K562 (cell line): ENCODE measurements around the gene PITPNM1. TPM values are rescaled to one million over a fixed set of nuclear protein-coding genes. Genes with fewer than 3 reads are reported as not detected.
"Not testable (repeated sequence)": the region's sequence is repeated elsewhere in the genome, so short reads cannot be mapped to it uniquely, and the experiment has no call there.

Experiments
- ATAC-seq: fragments of 200-7000 bp; cut with Tn5 transposase; 3 replicates; pipeline ENCODE4 v1.9.1; 2020; ENCODE audit warnings: moderate library complexity
- BruUV-seq: library from RNA; stranded (reverse); fragments of 400-500 nt; replicated peaks from 2 replicates; lab custom pipeline; 2021; lab: Mats Ljungman, UMichigan
- CTCF ChIA-PET: fragments of 300-600 bp; formaldehyde crosslinking; extraction: SDS; loops from one replicate; lab custom pipeline; 2021; ENCODE audit warnings: low intra/inter-chr PET ratio; lab: Yijun Ruan, JAX
- POLR2A ChIA-PET: fragments of 300-600, 350-650 bp; sonication (Branson Sonifier 250); formaldehyde crosslinking; extraction: SDS; loops from one replicate; lab custom pipeline; 2021; ENCODE audit warnings: antibody characterized with exemption, inconsistent platforms; lab: Yijun Ruan, JAX
- DNase-seq, 4 experiments: peaks; one replicate each; pipeline versions ENCODE4 v3.0.0 to v3.0.0-alpha.2; 2011 to 2018; ENCODE audit warnings: low spot score in 3 of 4, mixed read lengths in 3 of 4; ENCODE audit errors: extremely low read depth in 1 of 4
- FAIRE-seq: peaks from 2 replicates; lab custom pipeline; 2011; peaks lifted over from hg19 to GRCh38; lab: Jason Lieb, UNC
- H2AFZ ChIP-seq: 2 replicates; pipeline ENCODE4 v1.6.0; 2011; ENCODE audit warnings: low read depth, low read length, control low read depth, inconsistent platforms
- H3K27ac ChIP-seq: fragments of 200-600 bp; 3 replicates; pipeline ENCODE4 v1.8.0; 2011; ENCODE audit warnings: low read depth, mild to moderate bottlenecking, control low read depth, inconsistent platforms, low read length, moderate library complexity, mixed read lengths; ENCODE audit errors: extremely low read depth
- H3K27me3 ChIP-seq, 2 experiments: fragments of 300-600 bp in 1 of 2; 2 replicates in 1 of 2; 3 replicates in 1 of 2; pipeline versions ENCODE4 v1.6.0 to v1.8.0; 2011; ENCODE audit warnings: inconsistent platforms in 2 of 2, low read length in 2 of 2, mild to moderate bottlenecking in 1 of 2, mixed read lengths in 1 of 2, moderate library complexity in 1 of 2; ENCODE audit not compliant: control insufficient read depth in 2 of 2, insufficient read depth in 2 of 2
- H3K36me3 ChIP-seq: fragments of 300-600 bp; 3 replicates; pipeline ENCODE4 v1.8.0; 2011; ENCODE audit warnings: mild to moderate bottlenecking, low read length, inconsistent platforms; ENCODE audit not compliant: control insufficient read depth, insufficient read depth
- H3K4me1 ChIP-seq, 2 experiments: fragments of 200-600 bp in 1 of 2; replicated peaks in 1 of 2; 2 replicates in 1 of 2; 3 replicates in 1 of 2; pipeline versions ENCODE4 v1.5.1 to v1.8.0; 2011; ENCODE audit warnings: inconsistent platforms in 2 of 2, low read length in 2 of 2, mild to moderate bottlenecking in 1 of 2, mixed read lengths in 1 of 2, moderate library complexity in 1 of 2; ENCODE audit not compliant: control insufficient read depth in 2 of 2, insufficient read depth in 2 of 2
- H3K4me2 ChIP-seq: 2 replicates; pipeline ENCODE4 v1.6.1; 2011; ENCODE audit warnings: low read length, control low read depth, inconsistent platforms, mixed read lengths; ENCODE audit not compliant: insufficient read depth
- H3K4me3 ChIP-seq: fragments of 200-600 bp; sonication (generic), shearing (Covaris generic); 2 replicates; pipeline ENCODE4 v1.5.1; 2016; ENCODE audit warnings: control low read depth, inconsistent platforms
- H3K79me2 ChIP-seq: fragments of 200-600 bp; 3 replicates; pipeline ENCODE4 v1.8.0; 2011; ENCODE audit warnings: low read length, inconsistent platforms; ENCODE audit not compliant: control insufficient read depth, insufficient read depth
- H3K9ac ChIP-seq, 2 experiments: 2 replicates each; pipeline versions ENCODE4 v1.6.0 to v1.6.1; 2011; ENCODE audit warnings: low read depth in 2 of 2, low read length in 2 of 2, control low read depth in 1 of 2, inconsistent platforms in 1 of 2, mild to moderate bottlenecking in 1 of 2, mixed read lengths in 1 of 2; ENCODE audit not compliant: insufficient read depth in 1 of 2
- H3K9me1 ChIP-seq: one replicate; pipeline ENCODE4 v1.6.0; 2011; ENCODE audit warnings: inconsistent platforms, mild to moderate bottlenecking, low read length, moderate library complexity; ENCODE audit not compliant: control insufficient read depth, insufficient read depth
- H3K9me3 ChIP-seq: replicated peaks from 2 replicates; pipeline ENCODE4 v1.5.1; 2011; ENCODE audit warnings: low read depth, low read length, inconsistent platforms; ENCODE audit not compliant: control insufficient read depth, insufficient read depth
- H4K20me1 ChIP-seq: replicated peaks from 2 replicates; pipeline ENCODE4 v1.6.1; 2011; ENCODE audit warnings: low read length, inconsistent platforms, mixed read lengths; ENCODE audit not compliant: control insufficient read depth, insufficient read depth
- CC2D1A ChIP-seq: fragments of 450-650 bp; IDR thresholded peaks from 2 replicates; pipeline ENCODE4 v1.6.1; 2017; ENCODE audit warnings: mild to moderate bottlenecking
- GABPB1 ChIP-seq: sonication (generic); formaldehyde crosslinking; IDR thresholded peaks from 2 replicates; pipeline ENCODE4 v1.8.0; 2022; ENCODE audit warnings: mild to moderate bottlenecking, missing genetic modification reagents
- MTA3 ChIP-seq: fragments of 450-650 bp; formaldehyde crosslinking; IDR thresholded peaks from 2 replicates; pipeline ENCODE4 v1.6.1; 2017; ENCODE audit warnings: mild to moderate bottlenecking, borderline replicate concordance
- NCOR1 ChIP-seq: fragments of 450-650 bp; IDR thresholded peaks from 2 replicates; pipeline ENCODE4 v1.6.1; 2016; ENCODE audit warnings: mild to moderate bottlenecking, moderate library complexity
- NFIC ChIP-seq: fragments of 450-650 bp; IDR thresholded peaks from 2 replicates; pipeline ENCODE4 v1.6.1; 2017; ENCODE audit warnings: mild to moderate bottlenecking, inconsistent platforms
- NFYB ChIP-seq: IDR thresholded peaks from 2 replicates; pipeline ENCODE4 v1.6.1; 2011; ENCODE audit warnings: mild to moderate bottlenecking, moderate library complexity; ENCODE audit not compliant: insufficient read length; ENCODE audit errors: extremely low read depth
- POLR2A ChIP-seq: fragments of 450-650 bp; conservative IDR thresholded peaks from 2 replicates; pipeline ENCODE4 v1.6.1; 2016
- RBM25 ChIP-seq: fragments of 200-400 bp; formaldehyde crosslinking; IDR thresholded peaks from 2 replicates; pipeline ENCODE4 v1.6.1; 2018; ENCODE audit warnings: low read length, low read depth, moderate library complexity; ENCODE audit not compliant: severe bottlenecking
- SUPT5H ChIP-seq: fragments of 450-650 bp; IDR thresholded peaks from 2 replicates; pipeline ENCODE4 v1.6.1; 2016
- TBP ChIP-seq: optimal IDR thresholded peaks from 2 replicates; pipeline ENCODE3; 2011; ENCODE audit warnings: low read depth, low read length, improper control_type of control experiment
- ZNF316 ChIP-seq: fragments of 450-650 bp; IDR thresholded peaks from 2 replicates; pipeline ENCODE4 v1.6.1; 2016
- WGBS: fragments of 100-300 bp; shearing (Covaris generic); methylation state at CpG from one replicate; pipeline ENCODE4 v1.1.6; 2016; ENCODE audit warnings: low coverage, mixed read lengths; ENCODE audit not compliant: insufficient coverage; ENCODE audit errors: missing lambda C conversion rate; 5-methylcytosine and 5-hydroxymethylcytosine counted together
- in situ Hi-C: fragments of 300-500 bp; cut with MboI; formaldehyde crosslinking; loops from 4 replicates; pipeline ENCODE4 v1.15.0; 2018; ENCODE audit warnings: inconsistent platforms, mixed read lengths
- intact Hi-C: fragments of 100-400 bp; cut with micrococcal nuclease; formaldehyde crosslinking; loops from 2 replicates; pipeline ENCODE4 v1.14.2; 2022
- polyA plus RNA-seq, 8 experiments: library from polyadenylated mRNA; depleted of rRNA in 4 of 8; stranded (reverse) in 5 of 8; unstranded in 3 of 8; fragments of >200 nt; fragmentation: Nextera tagmentation in 2 of 8; fragmentation: Illumina TruSeq in 1 of 8; extraction: Ambion mirVana in 2 of 8; extraction: Trizol in 1 of 8; gene quantifications; 2 replicates each; pipeline versions ENCODE4 v1.2.1 to v1.2.3, GENCODE V29; 2011 to 2014; ENCODE audit warnings: inconsistent platforms in 1 of 8, missing spikeins in 1 of 8
- total RNA-seq, 7 experiments: library from RNA; depleted of rRNA in 6 of 7; stranded (reverse); fragments of >200 nt in 6 of 7; fragmentation: Illumina TruSeq in 2 of 7; extraction: Trizol in 2 of 7; gene quantifications; 2 replicates each; pipeline versions ENCODE4 v1.2.1 to v1.2.3, GENCODE V29; 2011 to 2021; ENCODE audit warnings: low replicate concordance in 1 of 7
- TF ChIP-seq, protein P1 (sequence below): fragments of 450-650 bp; IDR thresholded peaks from 2 replicates; pipeline ENCODE4 v1.6.1; 2017; ENCODE audit warnings: antibody characterized with exemption

PITPNM1 gene
- total and polyA plus RNA-seq, 9 of the 15 experiments (the other 6 are each of a cell fraction or from before 2014, with no cell fraction given) = 0.11 to 53.7 (median 16.0) TPM

DNA sequence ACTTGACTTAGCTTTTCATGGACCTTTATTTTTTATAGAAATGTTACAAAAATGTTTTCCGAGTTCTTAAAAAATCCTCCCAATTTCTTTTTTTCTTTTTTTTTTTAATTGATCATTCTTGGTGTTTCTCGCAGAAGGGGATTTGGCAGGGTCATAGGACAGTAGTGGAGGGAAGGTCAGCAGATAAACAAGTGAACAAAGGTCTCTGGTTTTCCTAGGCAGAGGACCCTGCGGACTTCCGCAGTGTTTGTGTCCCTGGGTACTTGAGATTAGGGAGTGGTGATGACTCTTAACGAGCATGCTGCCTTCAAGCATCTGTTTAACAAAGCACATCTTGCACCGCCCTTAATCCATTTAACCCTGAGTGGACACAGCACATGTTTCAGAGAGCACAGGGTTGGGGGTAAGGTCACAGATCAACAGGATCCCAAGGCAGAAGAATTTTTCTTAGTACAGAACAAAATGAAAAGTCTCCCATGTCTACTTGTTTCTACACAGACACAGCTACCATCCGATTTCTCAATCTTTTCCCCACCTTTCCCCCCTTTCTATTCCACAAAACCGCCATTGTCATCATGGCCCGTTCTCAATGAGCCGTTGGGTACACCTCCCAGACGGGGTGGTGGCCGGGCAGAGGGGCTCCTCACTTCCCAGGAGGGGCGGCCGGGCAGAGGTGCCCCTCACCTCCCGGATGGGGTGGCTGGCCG is 27.7 kb downstream of the PITPNM1 start (continued):
- TF ChIP-seq NCOR1 = peak; percentile 57
- peak; percentile 34; the same call in 1 of the 2 replicates for TF ChIP-seq NFIC

DNA sequence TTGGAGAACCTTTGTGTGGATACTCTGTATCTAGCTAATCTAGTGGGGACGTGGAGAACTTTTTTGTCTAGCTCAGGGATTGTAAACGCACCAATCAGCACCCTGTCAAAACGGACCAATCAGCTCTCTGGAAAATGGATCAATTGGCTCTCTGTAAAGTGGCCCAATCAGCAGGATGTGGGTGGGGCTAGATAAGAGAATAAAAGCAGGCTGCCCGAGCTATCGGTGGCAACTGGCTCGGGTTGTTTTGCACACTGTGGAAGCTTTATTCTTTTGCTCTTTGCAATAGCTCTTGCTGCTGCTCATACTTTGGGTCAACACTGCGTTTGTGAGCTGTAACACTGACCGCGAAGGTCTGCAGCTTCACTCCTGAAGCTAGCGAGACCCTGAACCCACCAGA is 28.5 kb downstream of the PITPNM1 start:
- in situ Hi-C loops, CTCF ChIA-PET, H4K20me1 ChIP-seq, H3K9me3 ChIP-seq, H3K4me2 ChIP-seq, H3K79me2 ChIP-seq, H3K9me1 ChIP-seq, H3K4me3 ChIP-seq, BruUV-seq, H3K27me3 ChIP-seq, H3K9ac ChIP-seq, intact Hi-C loops, H3K36me3 ChIP-seq: not testable (repeated sequence)
- POLR2A ChIA-PET = interaction anchor here (0.5 to 1.5 kb wide), 7 partner anchors 9 to 215 kb away, joined by 3 to 4 read pairs (median 3); no protein-coding TSS in a partner anchor
- 65% methylated on average over 10 of the region's 10 CpGs for WGBS
- Histone ChIP-seq H3K27ac (peak overlapping the region; percentile 69), H3K4me1 (peaks cover 12 to 24% of the 10 kb centered on the region in 2 experiments; a peak in 4 of 5 replicates), H2AFZ (peak overlapping the region; percentile 73)
- TF ChIP-seq ZNF316 = peak; percentile 38; the same call in 1 of the 2 replicates
- peak; percentile 93 for TF ChIP-seq CC2D1A
- peak; percentile 39 for TF ChIP-seq TBP
- TF ChIP-seq NFYB = peak; percentile 68
- peak; percentile 65; the same call in 1 of the 2 replicates for TF ChIP-seq MTA3
- peak; percentile 4 for TF ChIP-seq RBM25
- 0 out of 2 replicates have a peak, but pooled peaks have one; percentile 11 for TF ChIP-seq GABPB1 (CRISPR knock-in tag)
- TF ChIP-seq SUPT5H = 0 out of 2 replicates have a peak, but pooled peaks have one; percentile 30
- TF ChIP-seq, protein P1, sequence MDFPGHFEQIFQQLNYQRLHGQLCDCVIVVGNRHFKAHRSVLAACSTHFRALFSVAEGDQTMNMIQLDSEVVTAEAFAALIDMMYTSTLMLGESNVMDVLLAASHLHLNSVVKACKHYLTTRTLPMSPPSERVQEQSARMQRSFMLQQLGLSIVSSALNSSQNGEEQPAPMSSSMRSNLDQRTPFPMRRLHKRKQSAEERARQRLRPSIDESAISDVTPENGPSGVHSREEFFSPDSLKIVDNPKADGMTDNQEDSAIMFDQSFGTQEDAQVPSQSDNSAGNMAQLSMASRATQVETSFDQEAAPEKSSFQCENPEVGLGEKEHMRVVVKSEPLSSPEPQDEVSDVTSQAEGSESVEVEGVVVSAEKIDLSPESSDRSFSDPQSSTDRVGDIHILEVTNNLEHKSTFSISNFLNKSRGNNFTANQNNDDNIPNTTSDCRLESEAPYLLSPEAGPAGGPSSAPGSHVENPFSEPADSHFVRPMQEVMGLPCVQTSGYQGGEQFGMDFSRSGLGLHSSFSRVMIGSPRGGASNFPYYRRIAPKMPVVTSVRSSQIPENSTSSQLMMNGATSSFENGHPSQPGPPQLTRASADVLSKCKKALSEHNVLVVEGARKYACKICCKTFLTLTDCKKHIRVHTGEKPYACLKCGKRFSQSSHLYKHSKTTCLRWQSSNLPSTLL = peak; percentile 84
- peak; percentile 62 for TF ChIP-seq POLR2A
- ATAC-seq = peak; percentile 57
- peak; percentile 49 for FAIRE-seq
- peak in 1 of 4 experiments; percentile 50 for DNase-seq
